ENCODE measurements around the gene MUC22.

The MUC22 gene

DNA sequence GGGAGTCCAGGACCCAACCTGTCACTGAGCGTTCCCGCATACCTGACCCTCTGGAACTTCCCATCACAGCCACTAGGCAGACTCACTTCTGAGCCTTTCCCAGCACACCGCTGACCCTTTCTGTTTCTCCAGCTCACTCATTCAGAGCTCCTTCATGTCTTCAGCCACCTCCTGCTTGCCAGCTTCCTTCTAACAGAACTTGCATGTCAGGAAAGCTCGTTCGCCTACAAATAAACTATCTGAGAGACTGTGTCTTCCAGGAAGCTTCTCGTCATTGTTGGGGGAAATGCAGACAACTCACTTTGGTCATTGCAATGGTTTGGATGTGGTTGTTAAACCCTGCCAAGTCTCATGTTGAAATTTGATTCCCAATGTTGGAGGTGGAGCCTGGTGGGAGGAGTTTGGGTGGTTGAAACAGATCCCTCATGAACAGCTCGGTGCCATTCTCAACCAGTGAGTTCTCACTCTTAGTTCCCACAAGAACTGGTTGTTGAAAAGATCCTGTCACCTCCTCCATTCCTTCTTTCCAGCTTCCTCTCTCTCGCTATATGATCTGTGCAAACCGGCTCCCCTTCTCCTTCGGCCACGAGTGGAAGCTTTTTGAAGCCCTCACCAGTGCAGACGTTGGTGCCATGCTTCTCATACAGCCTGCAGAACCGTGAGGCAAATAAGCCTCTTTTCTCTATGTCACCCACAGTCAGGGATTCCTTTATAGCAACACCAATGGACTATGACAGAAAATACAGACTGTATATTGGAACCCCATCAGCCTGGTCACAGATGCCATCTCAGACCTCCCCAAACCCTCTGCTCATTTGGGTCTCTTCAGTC, 28.1 kb upstream of the MUC22 start:
- Histone ChIP-seq H3K27me3 (ENCODE audit: insufficient read depth, low read length) (no peaks in the 10 kb centered on the region; the same call in 1 of the 2 replicates), H2AFZ (ENCODE audit: low read length) (no peak overlapping the region), H3K9me2 (ENCODE audit: low read depth, low read length) (no peaks in the 10 kb centered on the region), H3K4me3 (ENCODE audit: low read depth, low read length, poor library complexity, severe bottlenecking) (no peak overlapping the region), H3K4me2 (ENCODE audit: low read length) (no peak overlapping the region), H3K9ac (ENCODE audit: low read length) (no peak overlapping the region), H4K20me1 (ENCODE audit: insufficient read depth, low read length) (no peaks in the 10 kb centered on the region), H3K4me1 (ENCODE audit: insufficient read depth, low read length, severe bottlenecking) (no peaks in the 10 kb centered on the region), H3K9me3 (ENCODE audit: low read length) (no peaks in the 10 kb centered on the region), H3K27ac (ENCODE audit: low read depth, low read length, poor library complexity, severe bottlenecking) (no peak overlapping the region), H3F3A (ENCODE audit: insufficient read depth, low read length) (no peaks in the 10 kb centered on the region), H3K36me3 (ENCODE audit: insufficient read depth, low read length) (no peaks in the 10 kb centered on the region), H3K79me2 (ENCODE audit: insufficient read depth, low read length) (no peaks in the 10 kb centered on the region)
- TF ChIP-seq, protein P1, sequence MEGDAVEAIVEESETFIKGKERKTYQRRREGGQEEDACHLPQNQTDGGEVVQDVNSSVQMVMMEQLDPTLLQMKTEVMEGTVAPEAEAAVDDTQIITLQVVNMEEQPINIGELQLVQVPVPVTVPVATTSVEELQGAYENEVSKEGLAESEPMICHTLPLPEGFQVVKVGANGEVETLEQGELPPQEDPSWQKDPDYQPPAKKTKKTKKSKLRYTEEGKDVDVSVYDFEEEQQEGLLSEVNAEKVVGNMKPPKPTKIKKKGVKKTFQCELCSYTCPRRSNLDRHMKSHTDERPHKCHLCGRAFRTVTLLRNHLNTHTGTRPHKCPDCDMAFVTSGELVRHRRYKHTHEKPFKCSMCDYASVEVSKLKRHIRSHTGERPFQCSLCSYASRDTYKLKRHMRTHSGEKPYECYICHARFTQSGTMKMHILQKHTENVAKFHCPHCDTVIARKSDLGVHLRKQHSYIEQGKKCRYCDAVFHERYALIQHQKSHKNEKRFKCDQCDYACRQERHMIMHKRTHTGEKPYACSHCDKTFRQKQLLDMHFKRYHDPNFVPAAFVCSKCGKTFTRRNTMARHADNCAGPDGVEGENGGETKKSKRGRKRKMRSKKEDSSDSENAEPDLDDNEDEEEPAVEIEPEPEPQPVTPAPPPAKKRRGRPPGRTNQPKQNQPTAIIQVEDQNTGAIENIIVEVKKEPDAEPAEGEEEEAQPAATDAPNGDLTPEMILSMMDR (IDR thresholded peaks at IDR 0.05; ENCODE audit: low read length): no peak
- TF ChIP-seq EZH2 (IDR thresholded peaks at IDR 0.05; ENCODE audit: borderline replicate concordance, low read length): no peak

DNA sequence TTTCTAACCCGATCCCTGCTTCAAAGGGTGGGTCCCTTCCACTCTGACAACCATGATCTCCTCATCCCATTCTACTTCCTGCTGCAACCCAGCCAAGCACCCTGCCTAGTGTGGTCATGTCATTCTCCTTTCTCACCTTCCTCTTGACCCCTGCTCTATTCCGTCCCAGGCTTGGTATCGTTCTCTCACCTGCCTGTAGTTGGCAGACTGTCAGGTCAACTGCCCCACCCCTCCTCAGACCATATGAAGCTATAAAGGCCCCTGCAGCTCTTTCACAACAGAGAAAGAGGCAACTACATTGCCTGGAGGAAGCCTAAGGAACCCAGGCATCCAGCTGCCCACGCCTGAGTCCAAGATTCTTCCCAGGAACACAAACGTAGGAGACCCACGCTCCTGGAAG, 26.8 kb upstream of the MUC22 start, which contains the start of gene MUC21:
MUC21 (plus strand) TSS at position 280 of the 400 bp plus-strand sequence. CDS start 241 bp downstream, outside the sequence.
- H2AFZ ChIP-seq (ENCODE audit: low read length): no peak within 1 kb of the TSS

DNA sequence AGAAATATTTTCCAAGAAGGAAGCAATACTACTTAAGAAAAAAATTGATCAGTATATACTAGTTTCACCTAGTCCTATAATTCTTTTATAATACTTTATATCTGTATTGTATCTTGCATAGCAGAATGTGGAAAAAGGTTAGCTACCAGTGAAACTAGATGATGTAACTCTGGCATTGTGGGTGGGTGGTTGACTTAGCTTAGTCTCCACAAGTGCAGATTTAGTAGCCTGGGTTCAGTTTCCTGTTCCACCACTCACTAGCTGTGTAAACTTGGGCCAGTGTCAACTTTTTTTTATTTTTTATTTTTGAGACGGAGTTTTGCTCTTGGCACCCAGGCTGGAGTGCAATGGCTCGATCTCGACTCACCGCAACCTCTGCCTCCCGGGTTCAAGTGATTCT, 24.8 kb upstream of the MUC22 start:
- no peaks in the 10 kb centered on the region for H3K9me3 ChIP-seq (ENCODE audit: low read length)
- H3K36me3 ChIP-seq (ENCODE audit: insufficient read depth, low read length): no peaks in the 10 kb centered on the region
- H3K9me2 ChIP-seq (ENCODE audit: low read depth, low read length): no peaks in the 10 kb centered on the region
- no peaks in the 10 kb centered on the region; the same call in 1 of the 2 replicates for H3K27me3 ChIP-seq (ENCODE audit: insufficient read depth, low read length)
- no peak overlapping the region for H3K4me3 ChIP-seq (ENCODE audit: low read depth, low read length, poor library complexity, severe bottlenecking)
- H3K9ac ChIP-seq (ENCODE audit: low read length): no peak overlapping the region
- H3K4me2 ChIP-seq (ENCODE audit: low read length): no peak overlapping the region
- H3F3A ChIP-seq (ENCODE audit: insufficient read depth, low read length): no peaks in the 10 kb centered on the region
- H3K79me2 ChIP-seq (ENCODE audit: insufficient read depth, low read length): no peaks in the 10 kb centered on the region
- H2AFZ ChIP-seq (ENCODE audit: low read length): no peak overlapping the region
- H3K4me1 ChIP-seq (ENCODE audit: insufficient read depth, low read length, severe bottlenecking): no peaks in the 10 kb centered on the region
- TF ChIP-seq, protein P1 (IDR thresholded peaks at IDR 0.05; ENCODE audit: low read length): no peak
- no peak for TF ChIP-seq EZH2 (IDR thresholded peaks at IDR 0.05; ENCODE audit: borderline replicate concordance, low read length)
- no peak overlapping the region for H3K27ac ChIP-seq (ENCODE audit: low read depth, low read length, poor library complexity, severe bottlenecking)
- H4K20me1 ChIP-seq (ENCODE audit: insufficient read depth, low read length): no peaks in the 10 kb centered on the region

More for the DNA sequence above, 26.8 kb upstream of the MUC22 start, which contains the start of gene MUC21:
- Histone ChIP-seq H3K79me2 (ENCODE audit: insufficient read depth, low read length) (no peaks in the 10 kb centered on the region), H3K4me1 (ENCODE audit: insufficient read depth, low read length, severe bottlenecking) (no peaks in the 10 kb centered on the region), H3K27me3 (ENCODE audit: insufficient read depth, low read length) (no peaks in the 10 kb centered on the region; the same call in 1 of the 2 replicates), H4K20me1 (ENCODE audit: insufficient read depth, low read length) (no peaks in the 10 kb centered on the region), H3K4me3 (ENCODE audit: low read depth, low read length, poor library complexity, severe bottlenecking) (no peak within 1 kb of the TSS), H3K9me3 (ENCODE audit: low read length) (no peaks in the 10 kb centered on the region), H3K9me2 (ENCODE audit: low read depth, low read length) (no peaks in the 10 kb centered on the region), H3K9ac (ENCODE audit: low read length) (no peak within 1 kb of the TSS), H3K36me3 (ENCODE audit: insufficient read depth, low read length) (no peaks in the 10 kb centered on the region), H3K4me2 (ENCODE audit: low read length) (no peak within 1 kb of the TSS), H3F3A (ENCODE audit: insufficient read depth, low read length) (no peaks in the 10 kb centered on the region), H3K27ac (ENCODE audit: low read depth, low read length, poor library complexity, severe bottlenecking) (no peak within 1 kb of the TSS)
- no peak for TF ChIP-seq EZH2 (IDR thresholded peaks at IDR 0.05; ENCODE audit: borderline replicate concordance, low read length)
- TF ChIP-seq, protein P1 (IDR thresholded peaks at IDR 0.05; ENCODE audit: low read length): no peak
